Right lung (tissue), 5 donors: ENCODE results near the gene RYR1. TPM values are rescaled to one million over a fixed set of nuclear protein-coding genes. Genes with fewer than 3 reads are reported as not detected.
"Not testable (repeated sequence)": the region's sequence is repeated elsewhere in the genome, so short reads cannot be mapped to it uniquely, and the experiment has no call there.

Source experiments
- DNase-seq, 2 donors: peaks; one replicate each; pipeline ENCODE4 v3.0.0-alpha.2; 2013
- polyA plus RNA-seq, 5 donors: library from polyadenylated mRNA; unstranded; fragments of 120-200 nt; gene quantifications; one replicate each; pipeline versions ENCODE4 v1.2.1 to v1.2.3, GENCODE V29; 2013; ENCODE audit warnings: inconsistent platforms in 1 of 5, low replicate concordance in 1 of 5; ENCODE audit not compliant: insufficient read length in 5 of 5, insufficient read depth in 1 of 5

Gene RYR1
- polyA plus RNA-seq, 5 donors, result 2.0 to 24.3 (median 3.7) TPM

DNA sequence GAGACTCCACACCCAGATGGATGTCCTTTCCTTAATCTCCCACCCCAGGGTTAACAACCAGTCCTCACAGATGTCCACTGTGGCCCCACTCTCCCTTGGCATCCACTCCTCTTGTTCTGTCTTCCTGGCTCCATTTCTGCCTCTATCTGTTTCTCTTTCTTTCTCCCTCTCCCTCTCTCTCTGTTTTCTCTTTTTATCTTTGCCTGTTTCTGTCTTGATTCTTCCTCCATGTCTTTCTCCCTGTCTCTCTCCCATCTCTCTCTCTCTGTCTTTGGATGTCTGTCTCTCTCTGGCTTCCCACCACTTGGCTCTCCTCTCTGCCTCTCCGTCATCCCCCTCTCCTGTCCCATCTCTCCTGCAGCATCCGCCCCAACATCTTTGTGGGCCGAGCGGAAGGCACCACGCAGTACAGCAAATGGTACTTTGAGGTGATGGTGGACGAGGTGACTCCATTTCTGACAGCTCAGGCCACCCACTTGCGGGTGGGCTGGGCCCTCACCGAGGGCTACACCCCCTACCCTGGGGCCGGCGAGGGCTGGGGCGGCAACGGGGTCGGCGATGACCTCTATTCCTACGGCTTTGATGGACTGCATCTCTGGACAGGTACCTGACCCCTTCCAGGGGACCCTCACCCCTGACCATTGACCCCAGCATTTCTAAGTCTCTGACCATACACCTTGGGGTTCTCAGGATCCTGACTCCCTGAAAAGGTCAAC, 24.4 kb downstream of the RYR1 start:
- DNase-seq, result no peak

DNA sequence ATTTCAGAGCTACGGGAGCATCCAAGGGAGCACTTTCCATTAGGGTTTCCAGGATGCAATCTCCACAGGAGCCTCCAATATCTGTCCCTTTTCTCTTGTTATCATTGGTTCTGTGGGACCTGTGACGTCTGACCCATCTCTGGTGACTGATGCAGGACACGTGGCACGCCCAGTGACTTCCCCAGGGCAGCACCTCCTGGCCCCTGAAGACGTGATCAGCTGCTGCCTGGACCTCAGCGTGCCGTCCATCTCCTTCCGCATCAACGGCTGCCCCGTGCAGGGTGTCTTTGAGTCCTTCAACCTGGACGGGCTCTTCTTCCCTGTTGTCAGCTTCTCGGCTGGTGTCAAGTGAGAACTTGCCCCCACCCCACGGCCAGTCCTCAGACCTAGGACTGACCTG, 25.5 kb downstream of the RYR1 start:
- DNase-seq, result no peak

DNA sequence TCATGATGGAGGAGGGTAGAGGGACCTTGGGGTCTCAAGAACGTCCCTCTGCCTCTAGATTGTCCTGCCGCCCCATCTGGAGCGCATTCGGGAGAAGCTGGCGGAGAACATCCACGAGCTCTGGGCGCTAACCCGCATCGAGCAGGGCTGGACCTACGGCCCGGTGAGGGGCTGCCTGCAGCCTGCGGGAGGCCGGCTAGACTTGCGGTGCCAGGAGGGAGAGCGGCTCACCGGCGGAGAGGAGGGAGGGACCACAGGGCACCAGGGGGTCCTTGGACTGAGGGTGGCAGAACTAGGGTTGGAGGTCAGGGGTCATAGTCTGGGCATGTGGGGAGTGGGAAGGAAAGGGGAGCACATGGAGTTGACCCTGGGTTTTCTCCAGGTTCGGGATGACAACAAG, 29.9 kb downstream of the RYR1 start:
- DNase-seq, result no peak

DNA sequence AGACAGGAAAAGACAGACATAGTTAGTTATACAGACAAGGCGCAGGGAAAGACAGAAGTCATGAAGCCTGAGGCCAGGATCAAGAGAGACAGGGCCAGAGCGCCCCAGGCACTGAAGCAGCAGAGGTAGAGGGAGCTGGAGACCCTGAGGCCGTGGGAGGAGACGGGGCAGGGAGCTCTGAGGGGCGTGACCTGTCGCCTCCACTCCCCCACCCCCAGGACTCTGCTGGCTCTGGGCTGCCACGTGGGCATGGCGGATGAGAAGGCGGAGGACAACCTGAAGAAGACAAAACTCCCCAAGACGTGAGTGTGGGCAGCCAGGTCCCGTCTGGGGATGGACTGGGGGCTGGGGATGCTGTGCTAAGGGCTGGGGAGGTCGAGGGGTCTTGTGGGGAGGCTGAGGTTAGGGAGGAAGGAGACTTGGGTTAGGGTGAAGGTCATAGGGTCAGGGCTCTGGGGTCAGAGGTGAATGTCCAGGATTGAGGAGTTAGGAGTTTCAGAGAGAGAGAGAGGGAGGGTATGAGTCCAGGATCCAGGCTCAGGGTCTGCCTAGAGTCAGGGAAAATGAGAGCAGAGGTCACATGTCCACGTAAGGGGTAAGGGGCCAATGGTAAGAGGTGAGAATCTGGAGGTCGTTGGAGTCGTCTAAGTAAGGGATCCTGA, 31.1 kb downstream of the RYR1 start:
- no peak for DNase-seq

DNA sequence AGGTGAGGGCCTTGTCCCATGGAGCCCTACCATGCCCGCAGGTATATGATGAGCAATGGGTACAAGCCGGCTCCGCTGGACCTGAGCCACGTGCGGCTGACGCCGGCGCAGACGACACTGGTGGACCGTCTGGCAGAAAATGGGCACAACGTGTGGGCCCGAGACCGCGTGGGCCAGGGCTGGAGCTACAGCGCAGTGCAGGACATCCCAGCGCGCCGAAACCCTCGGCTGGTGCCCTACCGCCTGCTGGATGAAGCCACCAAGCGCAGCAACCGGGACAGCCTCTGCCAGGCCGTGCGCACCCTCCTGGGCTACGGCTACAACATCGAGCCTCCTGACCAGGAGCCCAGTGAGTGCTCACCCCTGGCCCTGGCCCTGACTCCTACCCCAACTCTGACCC, 32.6 kb downstream of the RYR1 start:
- no peak for DNase-seq

DNA sequence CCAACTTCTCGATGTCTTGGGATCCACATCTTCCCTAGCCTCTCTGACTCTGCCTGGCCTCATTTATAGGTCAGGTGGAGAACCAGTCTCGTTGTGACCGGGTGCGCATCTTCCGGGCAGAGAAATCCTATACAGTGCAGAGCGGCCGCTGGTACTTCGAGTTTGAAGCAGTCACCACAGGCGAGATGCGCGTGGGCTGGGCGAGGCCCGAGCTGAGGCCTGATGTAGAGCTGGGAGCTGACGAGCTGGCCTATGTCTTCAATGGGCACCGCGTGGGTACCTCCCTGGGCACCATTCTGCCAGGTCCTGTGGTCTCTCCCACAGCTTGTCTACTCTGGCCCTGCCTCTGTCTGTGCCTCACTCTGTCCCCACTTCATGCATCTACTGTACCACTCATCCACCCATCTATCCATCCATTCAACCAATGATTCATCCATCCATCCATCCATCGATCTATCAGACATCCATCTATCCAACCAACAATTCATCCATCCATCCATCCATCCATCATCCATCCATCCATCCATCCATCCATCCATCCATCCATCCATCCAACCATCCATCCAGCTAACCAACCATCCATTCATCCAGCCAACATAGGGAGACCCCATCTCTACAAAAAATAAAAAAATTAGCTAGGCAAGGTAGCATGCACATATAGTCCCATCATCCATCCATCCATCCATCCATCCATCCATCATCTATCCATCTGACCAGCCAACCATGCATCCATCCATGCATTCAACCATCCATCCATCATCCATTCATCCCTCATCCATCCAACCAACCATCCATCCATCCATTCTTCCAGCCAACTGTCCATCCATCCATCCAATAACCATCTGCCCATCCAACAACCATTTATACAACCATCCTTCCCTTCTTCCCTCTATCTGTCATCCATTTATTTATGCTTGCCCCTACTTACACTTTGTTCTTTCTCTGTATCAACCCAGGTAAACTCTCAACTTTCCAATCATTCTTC, 34.3 kb downstream of the RYR1 start:
- DNase-seq, result no peak

DNA sequence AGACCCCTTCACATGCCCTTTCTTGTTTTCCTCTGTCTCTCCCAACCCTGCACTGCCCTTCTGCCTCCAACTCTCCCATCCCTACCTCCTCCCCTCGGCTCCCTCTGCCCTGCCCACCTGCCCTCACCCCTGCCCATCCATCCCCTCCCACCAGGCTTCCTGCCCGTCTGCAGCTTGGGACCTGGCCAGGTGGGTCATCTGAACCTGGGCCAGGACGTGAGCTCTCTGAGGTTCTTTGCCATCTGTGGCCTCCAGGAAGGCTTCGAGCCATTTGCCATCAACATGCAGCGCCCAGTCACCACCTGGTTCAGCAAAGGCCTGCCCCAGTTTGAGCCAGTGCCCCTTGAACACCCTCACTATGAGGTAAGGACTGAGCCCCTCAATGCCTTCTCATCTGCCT, 35.7 kb downstream of the RYR1 start:
- no peak for DNase-seq

DNA sequence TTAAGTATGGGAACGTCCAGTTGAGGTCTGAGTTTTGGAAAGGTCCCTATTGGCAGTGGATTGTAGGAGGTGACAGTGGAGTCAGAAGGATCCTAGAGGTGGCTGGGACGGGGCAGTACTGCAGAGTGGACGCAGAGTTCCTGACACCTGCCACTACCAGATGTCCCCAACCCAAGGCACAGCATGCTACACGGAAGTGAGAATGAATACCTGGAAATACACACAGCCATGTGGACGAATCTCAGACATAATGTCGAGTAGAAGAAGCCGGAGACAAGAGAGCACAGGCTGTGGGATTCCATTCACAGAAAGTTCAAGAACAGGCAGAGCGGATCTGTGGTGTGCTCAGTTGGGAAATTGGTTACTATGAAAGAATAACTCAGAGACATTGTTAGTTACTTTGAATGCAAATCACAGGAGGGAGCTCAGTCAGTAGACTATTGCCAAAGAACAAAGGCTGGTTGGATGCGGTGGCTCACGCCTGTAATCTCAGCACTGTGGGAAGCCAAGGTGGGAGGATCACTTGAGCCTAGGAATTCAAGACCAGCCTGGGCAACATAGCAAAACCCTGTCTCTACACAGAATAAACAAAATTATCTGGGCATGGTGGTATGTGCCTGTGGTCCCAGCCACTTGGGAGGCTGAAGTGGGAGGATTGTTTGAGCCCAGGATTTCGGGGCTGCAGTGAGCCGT, 37.4 kb downstream of the RYR1 start:
- DNase-seq, result no peak

DNA sequence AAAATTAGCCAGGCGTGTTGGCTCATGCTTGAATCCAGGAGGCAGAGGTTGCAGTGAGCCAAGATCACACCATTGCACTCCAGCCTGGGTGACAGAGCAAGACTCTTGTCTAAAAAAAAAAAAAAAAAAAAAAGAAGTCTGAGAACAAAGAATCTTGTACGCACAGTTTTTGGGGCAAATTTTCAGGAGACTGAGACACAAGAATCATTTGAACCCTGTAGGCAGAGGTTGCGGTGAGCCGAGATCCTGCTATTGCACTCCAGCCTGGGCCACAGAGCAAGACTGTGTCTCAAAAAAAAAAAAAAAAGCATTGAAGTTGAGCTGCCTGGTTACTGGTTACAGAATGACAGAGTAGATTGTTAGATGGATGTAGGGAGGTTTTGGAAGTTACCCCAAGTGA, 39.2 kb downstream of the RYR1 start:
- DNase-seq, result not testable (repeated sequence)

DNA sequence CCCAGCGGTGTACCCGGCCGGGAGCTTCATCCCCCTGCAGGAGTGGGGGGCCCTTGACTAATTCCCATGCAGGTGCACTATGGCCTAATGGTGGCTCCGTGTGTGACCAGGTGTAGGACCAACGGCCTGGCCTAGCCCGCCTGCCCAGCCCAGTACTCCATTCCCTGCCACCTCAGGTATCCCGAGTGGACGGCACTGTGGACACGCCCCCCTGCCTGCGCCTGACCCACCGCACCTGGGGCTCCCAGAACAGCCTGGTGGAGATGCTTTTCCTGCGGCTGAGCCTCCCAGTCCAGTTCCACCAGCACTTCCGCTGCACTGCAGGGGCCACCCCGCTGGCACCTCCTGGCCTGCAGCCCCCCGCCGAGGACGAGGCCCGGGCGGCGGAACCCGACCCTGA, 39.7 kb downstream of the RYR1 start:
- no peak for DNase-seq

DNA sequence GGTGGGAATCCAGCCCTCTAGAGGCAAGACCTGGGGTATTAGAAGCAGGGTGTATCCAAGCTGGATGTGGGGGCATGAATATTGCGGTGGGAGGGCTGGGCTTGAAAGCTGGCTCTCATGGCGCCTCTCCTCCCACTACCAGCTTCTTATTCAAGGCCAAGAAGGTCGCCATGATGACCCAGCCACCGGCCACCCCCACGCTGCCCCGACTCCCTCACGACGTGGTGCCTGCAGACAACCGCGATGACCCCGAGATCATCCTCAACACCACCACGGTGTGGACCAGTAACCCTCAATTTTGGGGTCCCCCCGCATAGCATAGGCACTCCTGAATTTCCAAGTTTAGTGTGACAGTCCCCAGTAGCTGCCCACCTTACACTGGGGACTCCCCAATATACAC, 41.7 kb downstream of the RYR1 start:
- DNase-seq, result no peak

DNA sequence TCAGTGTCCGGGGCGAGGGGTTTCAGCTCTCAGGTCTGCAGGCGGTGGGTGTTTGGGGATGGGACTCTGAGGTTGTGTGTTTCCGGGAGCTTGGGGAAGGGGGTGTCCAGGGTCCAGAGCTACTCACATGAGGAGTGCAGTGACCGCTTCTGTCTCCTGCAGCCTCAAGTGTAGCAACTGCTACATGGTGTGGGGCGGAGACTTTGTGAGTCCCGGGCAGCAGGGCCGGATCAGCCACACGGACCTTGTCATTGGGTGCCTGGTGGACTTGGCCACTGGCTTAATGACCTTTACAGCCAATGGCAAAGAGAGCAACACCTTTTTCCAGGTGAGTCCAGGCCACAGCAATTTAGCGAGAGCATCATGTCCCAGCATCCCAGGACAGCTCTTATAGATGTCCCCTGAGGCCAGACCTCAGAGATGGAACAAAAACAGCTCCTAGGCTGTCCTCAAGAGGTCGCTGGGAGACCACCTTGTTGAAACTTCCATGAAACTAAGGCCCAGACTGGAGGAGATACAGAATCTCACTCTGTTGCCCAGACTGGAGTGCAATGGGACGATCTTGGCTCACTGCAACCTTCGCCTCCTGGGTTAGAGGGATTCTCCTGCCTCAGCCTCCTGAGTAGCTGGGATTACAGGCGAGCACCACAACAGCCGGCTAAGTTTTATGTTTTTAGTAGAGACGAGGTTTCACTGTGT, 44.9 kb downstream of the RYR1 start:
- DNase-seq, result no peak

DNA sequence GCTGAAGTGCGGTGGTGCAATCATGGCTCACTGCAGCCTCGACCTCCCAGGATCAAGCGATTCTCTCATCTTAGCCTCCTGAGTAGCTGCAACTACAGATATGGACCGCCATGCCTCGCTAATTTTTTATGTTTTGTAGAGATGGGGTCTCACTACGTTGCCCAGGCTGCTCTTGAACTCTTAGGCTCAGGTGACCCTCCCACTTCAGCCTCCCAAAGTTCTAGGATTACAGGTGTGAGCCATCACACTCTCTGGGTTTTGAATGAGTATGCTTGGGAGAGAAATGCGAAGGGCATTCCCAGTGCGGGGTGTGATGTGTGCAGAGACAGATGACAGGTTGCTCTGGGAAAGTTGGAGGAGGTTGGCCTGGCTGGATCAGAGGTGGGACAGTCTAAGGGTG, 49.0 kb downstream of the RYR1 start:
- no peak for DNase-seq

DNA sequence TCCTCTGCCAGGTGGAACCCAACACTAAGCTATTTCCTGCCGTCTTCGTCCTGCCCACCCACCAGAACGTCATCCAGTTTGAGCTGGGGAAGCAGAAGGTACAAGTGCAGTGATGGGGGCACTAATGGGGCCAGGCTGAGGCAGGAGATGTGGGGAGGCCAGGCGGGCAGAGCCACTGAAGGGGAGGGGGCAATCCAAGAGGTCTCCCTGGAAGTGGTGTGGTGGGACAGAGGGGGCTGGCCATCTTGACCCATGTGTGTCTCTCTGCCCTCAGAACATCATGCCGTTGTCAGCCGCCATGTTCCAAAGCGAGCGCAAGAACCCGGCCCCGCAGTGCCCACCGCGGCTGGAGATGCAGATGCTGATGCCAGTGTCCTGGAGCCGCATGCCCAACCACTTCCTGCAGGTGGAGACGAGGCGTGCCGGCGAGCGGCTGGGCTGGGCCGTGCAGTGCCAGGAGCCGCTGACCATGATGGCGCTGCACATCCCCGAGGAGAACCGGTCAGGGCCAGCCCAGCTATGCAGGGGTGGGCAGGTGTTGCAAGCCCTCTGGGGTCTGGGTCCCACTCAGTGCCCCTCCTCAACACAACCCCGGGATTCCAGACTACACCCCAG, 49.6 kb downstream of the RYR1 start:
- no peak for DNase-seq

DNA sequence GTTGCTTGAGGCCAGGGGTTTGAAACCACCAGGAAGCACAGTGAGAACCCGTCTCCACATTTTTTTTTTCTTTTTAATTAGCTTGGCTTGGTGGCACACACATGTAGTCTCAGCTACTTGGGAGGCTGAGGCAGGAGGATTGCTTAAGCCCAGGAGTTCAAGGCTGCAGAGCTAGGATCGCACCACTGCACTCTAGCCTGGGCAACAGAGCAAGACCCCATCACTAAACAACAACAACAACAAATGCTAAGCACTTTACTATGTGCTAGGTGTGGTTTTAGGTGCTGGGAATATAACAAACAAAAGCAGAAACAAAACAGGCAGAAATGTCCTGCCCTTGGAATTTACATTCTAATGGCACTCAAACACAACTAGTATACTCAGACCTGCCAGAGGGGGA, 51.3 kb downstream of the RYR1 start:
- no peak for DNase-seq

DNA sequence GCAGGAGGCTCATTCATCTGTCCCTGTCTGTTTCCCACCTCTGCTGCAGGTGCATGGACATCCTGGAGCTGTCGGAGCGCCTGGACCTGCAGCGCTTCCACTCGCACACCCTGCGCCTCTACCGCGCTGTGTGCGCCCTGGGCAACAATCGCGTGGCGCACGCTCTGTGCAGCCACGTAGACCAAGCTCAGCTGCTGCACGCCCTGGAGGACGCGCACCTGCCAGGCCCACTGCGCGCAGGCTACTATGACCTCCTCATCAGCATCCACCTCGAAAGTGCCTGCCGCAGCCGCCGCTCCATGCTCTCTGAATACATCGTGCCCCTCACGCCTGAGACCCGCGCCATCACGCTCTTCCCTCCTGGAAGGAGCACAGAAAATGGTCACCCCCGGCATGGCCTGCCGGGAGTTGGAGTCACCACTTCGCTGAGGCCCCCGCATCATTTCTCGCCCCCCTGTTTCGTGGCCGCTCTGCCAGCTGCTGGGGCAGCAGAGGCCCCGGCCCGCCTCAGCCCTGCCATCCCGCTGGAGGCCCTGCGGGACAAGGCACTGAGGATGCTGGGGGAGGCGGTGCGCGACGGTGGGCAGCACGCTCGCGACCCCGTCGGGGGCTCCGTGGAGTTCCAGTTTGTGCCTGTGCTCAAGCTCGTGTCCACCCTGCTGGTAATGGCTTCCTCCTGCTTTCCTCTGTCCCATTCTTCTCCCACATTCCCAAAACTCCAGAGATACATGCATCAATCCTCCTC, 52.2 kb downstream of the RYR1 start:
- DNase-seq, result no peak

DNA sequence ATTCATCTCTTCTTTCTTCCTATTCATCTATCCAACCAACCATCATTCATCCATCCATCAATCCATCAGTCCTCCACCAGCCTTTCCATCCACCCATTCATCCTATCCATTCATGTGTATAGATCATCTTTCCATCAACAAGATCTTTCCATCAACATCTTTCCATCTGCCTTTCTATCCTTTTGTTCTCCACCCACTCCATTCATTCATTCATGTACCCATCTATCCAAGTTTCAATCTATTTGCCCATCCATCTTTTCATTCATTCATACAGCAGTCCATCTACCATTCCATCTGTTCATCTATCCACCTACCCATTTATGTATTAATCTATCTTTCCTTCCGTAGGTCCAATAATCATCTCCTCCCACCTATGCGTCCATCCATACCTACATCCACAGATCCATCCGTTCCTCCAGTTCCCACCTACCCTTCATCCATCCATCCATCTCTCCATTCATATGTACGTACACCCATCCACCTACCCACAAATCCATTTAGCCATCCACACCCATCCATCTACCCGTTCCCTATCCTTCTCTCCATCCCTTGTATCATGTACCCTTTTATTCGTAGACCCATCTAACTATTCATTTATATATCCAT, 53.3 kb downstream of the RYR1 start:
- DNase-seq, result no peak

DNA sequence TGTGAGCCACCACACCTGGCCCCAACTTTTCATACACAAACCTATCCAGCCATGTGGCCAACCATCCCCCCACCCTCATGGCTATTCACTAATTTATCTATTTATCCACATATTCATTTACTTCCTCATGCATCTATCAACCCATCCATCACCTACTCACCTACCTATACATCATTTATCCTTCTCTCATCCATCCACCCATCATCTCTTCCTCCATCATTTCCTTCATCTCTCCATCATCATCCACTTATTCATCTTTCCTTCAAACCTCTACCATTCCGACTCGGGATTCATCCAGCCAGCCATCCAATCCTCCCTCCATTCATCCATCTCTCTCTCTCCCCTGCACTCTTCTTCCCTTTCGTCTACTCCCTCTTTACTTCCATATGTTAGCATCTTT, 54.6 kb downstream of the RYR1 start:
- DNase-seq, result no peak

DNA sequence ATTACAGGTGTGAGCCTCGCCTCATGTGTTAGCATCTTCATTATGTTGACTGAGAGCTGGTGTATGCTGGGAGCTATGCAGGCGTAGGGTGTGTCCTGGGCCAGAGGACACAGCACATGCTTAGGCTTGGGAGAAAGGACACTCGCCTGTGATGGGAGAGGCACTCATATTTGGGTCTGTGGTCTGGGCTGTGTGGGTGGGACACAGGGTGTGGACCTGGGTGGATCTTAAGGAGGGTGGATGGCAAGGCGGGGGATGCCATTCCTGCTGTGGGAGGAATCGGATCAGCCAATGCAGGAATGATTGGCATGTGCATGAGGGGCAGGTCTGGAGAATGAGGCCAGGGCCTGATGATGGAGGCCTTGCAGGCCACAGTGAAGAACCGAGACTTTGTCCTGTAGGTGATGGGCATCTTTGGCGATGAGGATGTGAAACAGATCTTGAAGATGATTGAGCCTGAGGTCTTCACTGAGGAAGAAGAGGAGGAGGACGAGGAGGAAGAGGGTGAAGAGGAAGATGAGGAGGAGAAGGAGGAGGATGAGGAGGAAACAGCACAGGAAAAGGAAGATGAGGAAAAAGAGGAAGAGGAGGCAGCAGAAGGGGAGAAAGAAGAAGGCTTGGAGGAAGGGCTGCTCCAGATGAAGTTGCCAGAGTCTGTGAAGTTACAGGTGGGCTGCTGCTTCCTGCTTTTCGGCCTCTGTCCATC, 55.4 kb downstream of the RYR1 start:
- no peak for DNase-seq
